DOHH2 (cell line): ENCODE measurements around the gene BTLA.

Experiments used
- EZH2phosphoT487 ChIP-seq: fragments of 200-600 bp; sonication (generic); IDR thresholded peaks from 2 replicates; pipeline ENCODE4 v1.6.1; 2017; ENCODE audit warnings: borderline replicate concordance, mild to moderate bottlenecking, antibody characterized with exemption, low read length, moderate library complexity, mixed read lengths
- TF ChIP-seq, protein P1 (sequence below): fragments of 200-600 bp; sonication (generic); IDR thresholded peaks from one replicate; pipeline ENCODE4 v1.5.1; 2014; ENCODE audit warnings: antibody characterized with exemption, mild to moderate bottlenecking, low read depth, low read length; ENCODE audit not compliant: poor library complexity, severe bottlenecking

DNA sequence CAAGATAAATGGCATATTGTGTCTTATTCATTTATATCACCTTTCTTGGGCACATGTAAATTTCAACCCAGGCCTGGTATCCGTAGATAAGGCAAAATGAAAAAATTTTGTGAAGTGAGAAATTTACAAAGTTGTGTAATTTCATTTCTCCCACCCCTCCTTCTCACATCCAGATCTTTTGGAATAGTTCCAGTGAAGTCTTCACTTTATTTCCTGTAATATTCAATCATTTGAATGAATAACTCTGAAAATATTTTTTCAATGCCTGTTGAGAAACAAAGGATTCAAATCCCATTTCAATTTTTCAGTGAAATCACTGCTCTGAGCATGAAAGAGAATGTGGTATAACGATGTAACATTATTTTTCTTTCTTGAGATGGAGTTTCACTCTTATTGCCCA is 53.4 kb downstream of the BTLA start:
- TF ChIP-seq, protein P1, sequence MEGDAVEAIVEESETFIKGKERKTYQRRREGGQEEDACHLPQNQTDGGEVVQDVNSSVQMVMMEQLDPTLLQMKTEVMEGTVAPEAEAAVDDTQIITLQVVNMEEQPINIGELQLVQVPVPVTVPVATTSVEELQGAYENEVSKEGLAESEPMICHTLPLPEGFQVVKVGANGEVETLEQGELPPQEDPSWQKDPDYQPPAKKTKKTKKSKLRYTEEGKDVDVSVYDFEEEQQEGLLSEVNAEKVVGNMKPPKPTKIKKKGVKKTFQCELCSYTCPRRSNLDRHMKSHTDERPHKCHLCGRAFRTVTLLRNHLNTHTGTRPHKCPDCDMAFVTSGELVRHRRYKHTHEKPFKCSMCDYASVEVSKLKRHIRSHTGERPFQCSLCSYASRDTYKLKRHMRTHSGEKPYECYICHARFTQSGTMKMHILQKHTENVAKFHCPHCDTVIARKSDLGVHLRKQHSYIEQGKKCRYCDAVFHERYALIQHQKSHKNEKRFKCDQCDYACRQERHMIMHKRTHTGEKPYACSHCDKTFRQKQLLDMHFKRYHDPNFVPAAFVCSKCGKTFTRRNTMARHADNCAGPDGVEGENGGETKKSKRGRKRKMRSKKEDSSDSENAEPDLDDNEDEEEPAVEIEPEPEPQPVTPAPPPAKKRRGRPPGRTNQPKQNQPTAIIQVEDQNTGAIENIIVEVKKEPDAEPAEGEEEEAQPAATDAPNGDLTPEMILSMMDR, result no peak
- no peak for TF ChIP-seq EZH2phosphoT487
